Aorta (tissue), 5 donors: Measurements from ENCODE around the gene SELENON. TPM values are rescaled to one million over a fixed set of nuclear protein-coding genes. Genes with fewer than 3 reads are reported as not detected.
A peak's percentile ranks its signal among the peaks of the same experiment; 100 is the strongest.

Source experiments
- ATAC-seq: fragments of 200-7000 bp; cut with Tn5 transposase; one replicate; pipeline ENCODE4 v1.9.1; 2022; ENCODE audit warnings: moderate library complexity; ENCODE audit not compliant: low FRiP score
- DNase-seq, 2 donors: peaks; one replicate each; pipeline ENCODE4 v3.0.0-alpha.2; 2020
- H3K27ac ChIP-seq, 2 donors: one replicate each; pipeline ENCODE4 v1.5.1; 2013; ENCODE audit warnings: low read length in 2 of 2, mild to moderate bottlenecking in 2 of 2, moderate library complexity in 2 of 2, control low read depth in 1 of 2, inconsistent platforms in 1 of 2, low read depth in 1 of 2
- H3K27me3 ChIP-seq, 2 donors: one replicate each; pipeline ENCODE4 v1.6.1; 2013; ENCODE audit warnings: control low read depth in 1 of 2, low read length in 1 of 2, mild to moderate bottlenecking in 1 of 2, moderate library complexity in 1 of 2; ENCODE audit not compliant: insufficient read depth in 2 of 2, control insufficient read depth in 1 of 2
- H3K36me3 ChIP-seq, 2 donors: one replicate each; pipeline ENCODE4 v1.6.1; 2013; ENCODE audit warnings: control low read depth in 1 of 2, low read length in 1 of 2, mild to moderate bottlenecking in 1 of 2; ENCODE audit not compliant: insufficient read depth in 2 of 2, control insufficient read depth in 1 of 2
- H3K4me1 ChIP-seq, 2 donors: one replicate each; pipeline ENCODE4 v1.6.1; 2013; ENCODE audit warnings: low read length in 2 of 2, control low read depth in 1 of 2, mild to moderate bottlenecking in 1 of 2, moderate library complexity in 1 of 2; ENCODE audit not compliant: insufficient read depth in 2 of 2, control insufficient read depth in 1 of 2
- H3K4me3 ChIP-seq, 2 donors: one replicate each; pipeline ENCODE4 v1.5.1; 2013; ENCODE audit warnings: low read length in 2 of 2, control low read depth in 1 of 2, mild to moderate bottlenecking in 1 of 2
- H3K9me3 ChIP-seq: one replicate; pipeline ENCODE4 v1.6.1; 2013; ENCODE audit warnings: mild to moderate bottlenecking, low read length; ENCODE audit not compliant: control insufficient read depth
- WGBS, 2 donors: extraction: QIAGEN DNeasy Blood & Tissue Kit; methylation state at CpG; one replicate each; pipeline ENCODE4 v1.1.7; 2013; 5-methylcytosine and 5-hydroxymethylcytosine counted together
- intact Hi-C, 2 donors: fragments of 100-400 bp; cut with DNase I; formaldehyde crosslinking; loops; one replicate each; pipeline versions ENCODE4 v1.14.2 to v1.15.0; 2022
- polyA plus RNA-seq, 2 donors: library from polyadenylated mRNA; stranded (reverse); fragments of 200-250 nt; gene quantifications; one replicate each; pipeline ENCODE4 v1.2.3, GENCODE V29; 2013
- total RNA-seq, 2 donors: library from RNA; stranded (reverse); fragmentation: NEBNext Ultra II Directional; extraction: Animal tissue kit (Norgen Biotek cat#: 25700); gene quantifications; one replicate each; pipeline ENCODE4 v1.2.1, GENCODE V29; 2021
- donor health status: healthy with polysubstance abuse.
- donor health status: Bipolar disorder and iron deficiency.
- donor health status: DM: no; HTN: no; CAD: no.
- donor health status: DM: no; HTN: no; CAD: no.
- donor health status: DM: yes; HTN: yes; CAD: no.

Gene SELENON
- total and polyA plus RNA-seq, 4 donors = 13.1 to 79.4 (median 52.4) TPM

GRCh38 chr1:25809929-25810328 lies 9.9 kb downstream of the SELENON start:
- intact Hi-C loops = loop anchor here (5.0 to 10.0 kb wide), 3 partner anchors 375 to 575 kb away; partner anchors contain the start of genes MACO1 (in 1 of the 2) and SYF2 (in 1 of the 2)
- ATAC-seq = no peak
- no peak overlapping the region for H3K27ac ChIP-seq
- H3K36me3 ChIP-seq = peaks cover 0 to 4% of the 10 kb centered on the region in 2 donors
- no peaks in the 10 kb centered on the region for H3K4me1 ChIP-seq
- 92 to 95% methylated on average over 7 of the region's 7 CpGs for WGBS, 2 donors
- no peak overlapping the region for H3K4me3 ChIP-seq
- DNase-seq = peak in 1 of 2 donors; percentile 75
- H3K27me3 ChIP-seq = no peaks in the 10 kb centered on the region
- no peaks in the 10 kb centered on the region for H3K9me3 ChIP-seq

- H3K4me1 ChIP-seq = no peaks in the 10 kb centered on the region
- no peak overlapping the region for H3K4me3 ChIP-seq
- peak; percentile 79 to 90 for DNase-seq
- no peaks in the 10 kb centered on the region for H3K9me3 ChIP-seq
- H3K27ac ChIP-seq = no peak overlapping the region
- H3K27me3 ChIP-seq = no peaks in the 10 kb centered on the region
- intact Hi-C loops = loop anchor here in 1 of 2 donors (5.0 kb wide), 1 partner anchor 408 kb away; no protein-coding TSS in a partner anchor
- H3K36me3 ChIP-seq = peaks cover 0 to 4% of the 10 kb centered on the region in 2 donors
- WGBS, 2 donors = 33 to 36% methylated on average over 21 of the region's 21 CpGs
- peak; percentile 66 for ATAC-seq
These were observed 10.6 kb downstream of the SELENON start for GRCh38 chr1:25810341-25811299.

GRCh38 chr1:25811384-25812082 lies 11.5 kb downstream of the SELENON start:
- ATAC-seq = no peak
- Histone ChIP-seq H3K36me3 (peaks cover 0 to 4% of the 10 kb centered on the region in 2 donors), H3K4me1 (no peaks in the 10 kb centered on the region), H3K27me3 (no peaks in the 10 kb centered on the region), H3K9me3 (no peaks in the 10 kb centered on the region), H3K27ac (no peak overlapping the region), H3K4me3 (no peak overlapping the region)
- intact Hi-C loops = loop anchor here in 1 of 2 donors (5.0 kb wide), 1 partner anchor 409 kb away; no protein-coding TSS in a partner anchor
- 88 to 91% methylated on average over 13 of the region's 13 CpGs for WGBS, 2 donors
- DNase-seq = peak in 1 of 2 donors; percentile 50

GRCh38 chr1:25813071-25813733 lies 13.2 kb downstream of the SELENON start:
- DNase-seq = no peak
- no peak for ATAC-seq
- WGBS, 2 donors = 80 to 81% methylated on average over 11 of the region's 11 CpGs
- Histone ChIP-seq H3K4me1 (no peaks in the 10 kb centered on the region), H3K27ac (no peak overlapping the region), H3K4me3 (no peak overlapping the region), H3K27me3 (no peaks in the 10 kb centered on the region), H3K36me3 (peaks cover 0 to 4% of the 10 kb centered on the region in 2 donors), H3K9me3 (no peaks in the 10 kb centered on the region)
- intact Hi-C loops = loop anchor here in 1 of 2 donors (5.0 kb wide), 1 partner anchor 411 kb away; no protein-coding TSS in a partner anchor

GRCh38 chr1:25813734-25814471 lies 13.9 kb downstream of the SELENON start:
- H3K4me1 ChIP-seq = no peaks in the 10 kb centered on the region
- 88 to 93% methylated on average over 24 of the region's 24 CpGs for WGBS, 2 donors
- ATAC-seq (no peak), DNase-seq (no peak)
- no peaks in the 10 kb centered on the region for H3K27me3 ChIP-seq
- no peaks in the 10 kb centered on the region for H3K9me3 ChIP-seq
- no peak overlapping the region for H3K27ac ChIP-seq
- H3K4me3 ChIP-seq = no peak overlapping the region
- peaks cover 0 to 4% of the 10 kb centered on the region in 2 donors for H3K36me3 ChIP-seq
- intact Hi-C loops = loop anchor here in 1 of 2 donors (5.0 kb wide), 1 partner anchor 412 kb away; no protein-coding TSS in a partner anchor

- no peak overlapping the region for H3K27ac ChIP-seq
- intact Hi-C loops = loop anchor here in 1 of 2 donors (5.0 kb wide), 2 partner anchors 412 to 567 kb away; partner anchors contain the start of gene RSRP1
These were observed 14.6 kb downstream of the SELENON start for GRCh38 chr1:25814549-25815087.

GRCh38 chr1:25815208-25816111 lies 15.5 kb downstream of the SELENON start:
- no peak for DNase-seq
- ATAC-seq = no peak
- H3K36me3 ChIP-seq = peaks cover 0 to 4% of the 10 kb centered on the region in 2 donors
- intact Hi-C loops = loop anchor here in 1 of 2 donors (5.0 kb wide), 1 partner anchor 568 kb away; the partner anchor contains the start of gene RSRP1
- no peaks in the 10 kb centered on the region for H3K4me1 ChIP-seq
- no peak overlapping the region for H3K4me3 ChIP-seq
- no peaks in the 10 kb centered on the region for H3K27me3 ChIP-seq
- no peak overlapping the region for H3K27ac ChIP-seq
- 88% methylated on average over 24 of the region's 24 CpGs for WGBS, 2 donors
- no peaks in the 10 kb centered on the region for H3K9me3 ChIP-seq

More at GRCh38 chr1:25814549-25815087, 14.6 kb downstream of the SELENON start:
- ATAC-seq = no peak
- Histone ChIP-seq H3K4me1 (no peaks in the 10 kb centered on the region), H3K4me3 (no peak overlapping the region), H3K9me3 (no peaks in the 10 kb centered on the region), H3K27me3 (no peaks in the 10 kb centered on the region), H3K36me3 (peaks cover 0 to 4% of the 10 kb centered on the region in 2 donors)
- WGBS, 2 donors = 89 to 94% methylated on average over 7 of the region's 7 CpGs
- no peak for DNase-seq
